ENCODE measurements around the gene ANO9.

Gene ANO9

DNA sequence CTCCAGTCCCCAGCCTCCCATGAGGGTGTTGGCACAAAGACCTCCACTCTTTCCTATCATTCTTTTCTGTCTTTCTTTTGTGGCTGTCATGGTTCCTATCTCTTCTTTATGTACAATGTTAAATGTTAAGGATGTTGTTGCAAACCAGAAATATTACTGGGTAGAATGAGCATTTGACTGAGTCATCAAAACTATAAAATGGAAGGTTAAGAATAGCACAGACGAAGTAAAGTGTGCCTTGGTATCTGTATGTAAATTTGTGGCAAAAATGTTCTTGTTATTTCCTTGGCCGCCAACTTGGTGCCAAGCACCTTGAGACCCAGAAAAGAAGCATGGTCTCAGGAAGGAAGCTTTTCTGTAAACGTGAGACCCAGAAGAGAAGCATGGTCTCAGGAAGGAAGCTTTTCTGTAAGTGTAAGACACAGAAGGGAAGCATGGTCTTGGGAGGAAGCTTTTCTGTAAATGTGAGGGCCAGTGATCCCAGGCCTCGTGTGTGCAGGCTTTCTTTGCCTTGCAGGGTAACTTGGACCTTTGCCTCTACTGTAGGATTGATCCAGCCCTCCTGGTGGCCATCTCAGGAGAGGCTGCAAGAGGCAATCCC is 54.5 kb downstream of the ANO9 start:
- peaks cover 10% of the 10 kb centered on the region; the same call in 1 of the 2 replicates for H3K9me3 ChIP-seq (ENCODE audit: control insufficient read depth, insufficient read depth, low read length)
- H3K4me3 ChIP-seq (ENCODE audit: low read depth, low read length), result no peak overlapping the region
- H3K27ac ChIP-seq (ENCODE audit: low read depth, low read length), result no peak overlapping the region
- no peaks in the 10 kb centered on the region for H3K4me1 ChIP-seq (ENCODE audit: control insufficient read depth, insufficient read depth, low read length)
- H3K27me3 ChIP-seq (ENCODE audit: control insufficient read depth, insufficient read depth, low read length), result no peaks in the 10 kb centered on the region; the same call in 1 of the 2 replicates
- no peaks in the 10 kb centered on the region for H3K36me3 ChIP-seq (ENCODE audit: control insufficient read depth, insufficient read depth, low read length)
- no peak overlapping the region for H3K9ac ChIP-seq (ENCODE audit: low read depth, low read length)

DNA sequence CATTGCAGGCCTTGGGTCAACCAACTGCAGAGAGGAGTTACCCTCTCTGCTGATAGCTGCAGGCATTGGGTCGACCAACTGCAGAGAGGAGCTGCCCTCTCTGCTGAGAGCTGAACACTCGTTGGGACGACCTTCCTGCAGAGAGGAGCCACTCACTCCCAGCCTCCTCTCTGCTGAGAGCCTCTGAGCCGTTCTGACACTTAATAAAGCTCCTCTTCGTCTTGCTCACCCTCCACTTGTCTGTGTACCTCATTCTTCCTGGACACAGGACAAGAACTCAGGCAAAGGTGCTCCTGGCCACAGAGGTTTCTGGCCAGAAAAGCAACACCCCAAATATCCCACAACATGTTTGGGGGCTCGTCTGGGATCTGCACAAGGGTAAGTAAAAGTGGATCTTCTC is 55.3 kb downstream of the ANO9 start:
- H3K4me1 ChIP-seq (ENCODE audit: control insufficient read depth, insufficient read depth, low read length), result no peaks in the 10 kb centered on the region
- peaks cover 10% of the 10 kb centered on the region; the same call in 1 of the 2 replicates for H3K9me3 ChIP-seq (ENCODE audit: control insufficient read depth, insufficient read depth, low read length)
- H3K36me3 ChIP-seq (ENCODE audit: control insufficient read depth, insufficient read depth, low read length), result peaks cover 6% of the 10 kb centered on the region
- H3K27ac ChIP-seq (ENCODE audit: low read depth, low read length), result no peak overlapping the region
- H3K9ac ChIP-seq (ENCODE audit: low read depth, low read length), result no peak overlapping the region
- H3K27me3 ChIP-seq (ENCODE audit: control insufficient read depth, insufficient read depth, low read length), result no peaks in the 10 kb centered on the region; the same call in 1 of the 2 replicates
- no peak overlapping the region for H3K4me3 ChIP-seq (ENCODE audit: low read depth, low read length)

DNA sequence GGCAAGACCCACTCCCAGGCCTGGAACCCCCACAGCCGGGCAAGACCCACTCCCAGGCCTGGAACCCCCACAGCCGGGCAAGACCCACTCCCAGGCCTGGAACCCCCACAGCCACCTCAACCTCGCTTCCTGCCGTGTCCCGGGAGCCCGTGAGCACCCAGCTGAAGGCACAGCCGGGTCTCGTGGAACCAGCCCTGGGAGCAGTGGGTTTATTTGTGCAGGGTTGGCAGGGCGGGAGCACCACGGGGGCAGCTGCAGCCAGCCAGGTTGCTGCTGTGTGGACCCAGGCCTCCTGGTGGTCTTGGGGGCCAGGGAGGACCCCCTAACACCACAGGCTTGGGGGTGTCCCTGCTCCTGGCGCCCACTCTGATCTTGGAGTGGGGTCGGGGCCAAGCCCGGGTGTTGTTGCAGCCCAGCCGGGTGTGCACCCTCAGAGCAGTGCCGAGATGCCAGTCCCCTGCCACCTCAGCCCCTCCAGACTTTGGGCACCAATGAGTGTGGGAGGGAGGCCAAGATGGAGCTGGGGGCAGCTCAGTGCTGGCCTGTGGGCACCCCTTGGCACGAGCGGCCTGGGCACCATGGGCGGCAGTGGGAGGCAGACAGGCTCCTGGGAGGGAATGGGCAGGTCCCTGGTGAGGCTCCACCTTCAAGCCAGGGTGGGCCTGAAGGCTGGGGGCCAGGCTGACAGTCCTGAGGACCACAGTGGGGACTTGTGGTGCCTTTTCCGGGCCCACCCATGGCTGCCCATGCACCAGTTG is 56.0 kb downstream of the ANO9 start:
- H3K27me3 ChIP-seq (ENCODE audit: control insufficient read depth, insufficient read depth, low read length), result no peaks in the 10 kb centered on the region; the same call in 1 of the 2 replicates

DNA sequence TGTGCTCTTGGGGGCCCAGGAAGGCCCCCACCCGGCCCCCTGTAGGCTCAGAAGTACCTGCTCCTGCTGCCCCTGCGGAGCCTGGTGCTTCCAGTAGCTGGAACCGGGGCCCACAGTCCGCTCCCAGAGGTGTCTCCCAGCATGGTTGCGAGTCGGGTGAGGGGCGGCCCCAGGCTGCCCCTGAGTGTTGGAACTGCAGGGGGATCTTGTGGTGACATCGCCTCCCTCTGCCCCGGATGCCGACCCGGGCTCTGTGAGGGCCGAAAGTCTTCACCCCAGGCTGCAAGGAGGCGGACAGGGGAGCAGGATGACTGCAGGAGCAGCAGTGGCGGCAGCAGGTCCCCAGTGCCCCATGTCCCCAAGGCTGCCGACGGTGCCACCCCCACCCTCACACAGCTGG is 57.3 kb downstream of the ANO9 start:
- no peak overlapping the region for H3K9ac ChIP-seq (ENCODE audit: low read depth, low read length)
- no peaks in the 10 kb centered on the region; the same call in 1 of the 2 replicates for H3K27me3 ChIP-seq (ENCODE audit: control insufficient read depth, insufficient read depth, low read length)
- H3K9me3 ChIP-seq (ENCODE audit: control insufficient read depth, insufficient read depth, low read length), result peaks cover 10% of the 10 kb centered on the region; the same call in 1 of the 2 replicates
- no peak overlapping the region for H3K4me3 ChIP-seq (ENCODE audit: low read depth, low read length)
- peaks cover 18% of the 10 kb centered on the region for H3K36me3 ChIP-seq (ENCODE audit: control insufficient read depth, insufficient read depth, low read length)
- H3K27ac ChIP-seq (ENCODE audit: low read depth, low read length), result no peak overlapping the region
- no peaks in the 10 kb centered on the region for H3K4me1 ChIP-seq (ENCODE audit: control insufficient read depth, insufficient read depth, low read length)

More for the DNA sequence above, 56.0 kb downstream of the ANO9 start:
- no peak overlapping the region for H3K9ac ChIP-seq (ENCODE audit: low read depth, low read length)
- H3K4me3 ChIP-seq (ENCODE audit: low read depth, low read length), result no peak overlapping the region
- peaks cover 7% of the 10 kb centered on the region for H3K36me3 ChIP-seq (ENCODE audit: control insufficient read depth, insufficient read depth, low read length)
- peaks cover 10% of the 10 kb centered on the region; the same call in 1 of the 2 replicates for H3K9me3 ChIP-seq (ENCODE audit: control insufficient read depth, insufficient read depth, low read length)
- H3K27ac ChIP-seq (ENCODE audit: low read depth, low read length), result no peak overlapping the region
- H3K4me1 ChIP-seq (ENCODE audit: control insufficient read depth, insufficient read depth, low read length), result no peaks in the 10 kb centered on the region

DNA sequence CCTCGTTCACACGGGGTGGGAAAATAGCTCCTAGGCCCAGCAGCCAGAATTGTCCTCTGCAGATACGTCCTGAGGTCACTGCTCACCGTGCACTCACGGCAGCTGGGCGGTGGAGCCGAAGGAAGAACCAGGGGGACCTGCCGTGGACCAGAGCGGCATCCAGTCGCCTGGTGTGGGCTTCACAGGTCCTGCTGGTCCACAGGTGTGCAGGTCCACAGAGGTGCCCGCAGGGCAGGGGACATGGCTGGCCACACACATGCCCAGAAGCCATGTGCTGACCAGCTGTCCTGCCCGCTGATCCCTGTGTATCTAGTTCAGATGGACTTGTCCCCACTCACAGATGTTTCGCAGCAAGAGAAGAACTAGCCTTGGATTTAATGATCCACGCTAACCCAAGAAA is 58.4 kb downstream of the ANO9 start:
- peaks cover 28% of the 10 kb centered on the region for H3K36me3 ChIP-seq (ENCODE audit: control insufficient read depth, insufficient read depth, low read length)
- H3K4me1 ChIP-seq (ENCODE audit: control insufficient read depth, insufficient read depth, low read length), result no peaks in the 10 kb centered on the region
- peaks cover 10% of the 10 kb centered on the region; the same call in 1 of the 2 replicates for H3K9me3 ChIP-seq (ENCODE audit: control insufficient read depth, insufficient read depth, low read length)
- no peaks in the 10 kb centered on the region; the same call in 1 of the 2 replicates for H3K27me3 ChIP-seq (ENCODE audit: control insufficient read depth, insufficient read depth, low read length)
- no peak overlapping the region for H3K27ac ChIP-seq (ENCODE audit: low read depth, low read length)
- H3K9ac ChIP-seq (ENCODE audit: low read depth, low read length), result no peak overlapping the region
- no peak overlapping the region for H3K4me3 ChIP-seq (ENCODE audit: low read depth, low read length)

DNA sequence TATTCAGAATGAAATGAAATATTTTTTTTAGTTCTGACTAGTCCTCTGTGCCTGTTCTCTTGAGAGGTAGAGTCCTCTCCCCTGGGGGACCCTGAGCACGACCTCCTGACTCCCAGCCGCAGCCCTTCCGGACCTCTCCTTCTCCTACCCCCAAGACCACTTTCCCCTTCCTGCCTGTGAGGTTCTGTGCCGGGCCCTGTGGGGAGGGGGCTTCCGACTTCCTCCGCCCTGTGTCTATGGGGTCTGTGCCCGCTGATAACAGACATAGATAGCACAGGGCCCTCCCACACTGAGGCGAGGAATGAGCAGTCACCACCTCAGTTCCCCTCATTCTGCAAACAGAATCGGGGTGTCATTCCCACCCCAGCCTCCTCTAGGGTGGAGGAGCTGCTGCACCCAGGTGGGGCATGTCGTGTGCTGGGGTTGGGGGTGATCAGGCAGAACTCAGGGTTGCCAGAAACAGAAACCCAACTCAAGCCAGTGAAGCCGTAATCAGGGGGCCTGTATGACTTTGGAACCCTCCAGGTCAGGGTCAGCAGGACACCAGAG is 59.7 kb downstream of the ANO9 start:
- no peaks in the 10 kb centered on the region for H3K27me3 ChIP-seq (ENCODE audit: control insufficient read depth, insufficient read depth, low read length)
- peaks cover 41% of the 10 kb centered on the region for H3K36me3 ChIP-seq (ENCODE audit: control insufficient read depth, insufficient read depth, low read length)
- no peak overlapping the region for H3K27ac ChIP-seq (ENCODE audit: low read depth, low read length)
- H3K9me3 ChIP-seq (ENCODE audit: control insufficient read depth, insufficient read depth, low read length), result peaks cover 10% of the 10 kb centered on the region; the same call in 1 of the 2 replicates
- H3K4me3 ChIP-seq (ENCODE audit: low read depth, low read length), result no peak overlapping the region
- no peak overlapping the region for H3K9ac ChIP-seq (ENCODE audit: low read depth, low read length)
- H3K4me1 ChIP-seq (ENCODE audit: control insufficient read depth, insufficient read depth, low read length), result no peaks in the 10 kb centered on the region

DNA sequence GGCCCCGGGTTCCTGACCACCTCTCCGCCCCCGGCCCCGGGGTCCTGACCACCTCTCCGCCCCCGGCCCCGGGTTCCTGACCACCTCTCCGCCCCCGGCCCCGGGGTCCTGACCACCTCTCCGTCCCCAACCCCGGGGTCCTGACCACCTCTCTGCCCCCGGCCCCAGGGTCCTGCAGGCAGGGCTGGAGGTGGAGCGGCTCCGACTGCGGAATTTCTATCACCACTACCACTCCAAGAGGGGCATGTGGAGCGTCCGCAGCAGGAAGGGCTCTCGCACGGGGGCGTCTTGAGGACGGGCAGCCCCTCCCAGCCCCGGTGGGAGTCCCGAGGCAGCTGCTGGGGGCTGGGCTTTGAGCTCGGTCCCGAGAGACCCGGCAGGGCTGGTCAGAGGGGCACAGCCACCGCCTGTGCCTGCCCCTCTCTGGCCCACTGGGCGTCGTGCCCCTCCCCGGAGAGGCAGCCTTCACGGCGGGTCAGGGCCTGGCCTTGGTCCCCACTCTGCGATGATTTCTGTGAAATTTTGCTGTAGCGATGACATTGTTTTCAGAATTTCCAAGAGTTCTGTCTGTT is 60.2 kb downstream of the ANO9 start:
- Histone ChIP-seq H3K36me3 (ENCODE audit: control insufficient read depth, insufficient read depth, low read length) (peaks cover 45% of the 10 kb centered on the region), H3K4me3 (ENCODE audit: low read depth, low read length) (no peak overlapping the region), H3K9me3 (ENCODE audit: control insufficient read depth, insufficient read depth, low read length) (peaks cover 4% of the 10 kb centered on the region; the same call in 1 of the 2 replicates), H3K9ac (ENCODE audit: low read depth, low read length) (no peak overlapping the region), H3K27me3 (ENCODE audit: control insufficient read depth, insufficient read depth, low read length) (no peaks in the 10 kb centered on the region), H3K4me1 (ENCODE audit: control insufficient read depth, insufficient read depth, low read length) (no peaks in the 10 kb centered on the region), H3K27ac (ENCODE audit: low read depth, low read length) (no peak overlapping the region)

DNA sequence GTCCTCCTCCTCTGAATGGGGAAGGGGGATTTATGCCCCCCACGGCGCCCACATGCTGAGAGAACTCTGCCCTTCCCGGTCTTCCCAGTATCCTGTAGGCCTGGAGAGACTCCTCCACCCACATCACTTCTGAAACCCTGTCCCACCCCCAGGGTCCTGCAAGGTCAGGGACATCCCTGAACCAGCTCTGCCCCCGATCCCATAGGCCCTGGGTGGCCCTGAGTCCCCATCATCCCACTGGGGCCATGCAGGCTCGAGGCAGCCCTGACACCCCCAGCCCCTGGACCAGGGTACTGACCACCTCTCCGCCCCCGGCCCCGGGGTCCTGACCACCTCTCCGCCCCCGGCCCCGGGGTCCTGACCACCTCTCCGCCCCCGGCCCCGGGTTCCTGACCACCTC is 60.8 kb downstream of the ANO9 start:
- H3K9me3 ChIP-seq (ENCODE audit: control insufficient read depth, insufficient read depth, low read length), result no peaks in the 10 kb centered on the region; the same call in 1 of the 2 replicates
- no peak overlapping the region for H3K9ac ChIP-seq (ENCODE audit: low read depth, low read length)
- no peaks in the 10 kb centered on the region for H3K4me1 ChIP-seq (ENCODE audit: control insufficient read depth, insufficient read depth, low read length)
- no peak overlapping the region for H3K27ac ChIP-seq (ENCODE audit: low read depth, low read length)
- peaks cover 45% of the 10 kb centered on the region for H3K36me3 ChIP-seq (ENCODE audit: control insufficient read depth, insufficient read depth, low read length)
- H3K4me3 ChIP-seq (ENCODE audit: low read depth, low read length), result no peak overlapping the region
- no peaks in the 10 kb centered on the region for H3K27me3 ChIP-seq (ENCODE audit: control insufficient read depth, insufficient read depth, low read length)

DNA sequence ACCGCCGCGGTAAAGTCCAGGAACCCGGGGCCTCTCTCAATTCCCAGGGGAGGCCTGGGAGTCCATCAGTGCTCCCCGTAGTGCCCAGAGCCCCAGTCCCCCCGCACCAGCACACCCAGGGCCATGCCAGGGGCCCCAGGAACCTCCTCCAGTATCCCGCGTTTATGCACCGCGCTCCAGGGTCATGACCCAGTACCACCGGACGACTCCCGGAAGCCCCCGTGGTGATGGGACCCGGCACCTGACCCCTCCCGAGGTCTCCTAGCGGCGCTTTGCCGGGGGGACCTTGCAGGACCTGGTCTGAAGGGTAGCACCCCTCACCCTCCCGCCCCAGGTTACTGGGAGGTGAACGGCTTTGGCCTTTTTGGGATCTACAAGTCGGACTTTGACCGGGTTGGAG is 61.3 kb downstream of the ANO9 start:
- Histone ChIP-seq H3K27ac (ENCODE audit: low read depth, low read length) (no peak overlapping the region), H3K36me3 (ENCODE audit: control insufficient read depth, insufficient read depth, low read length) (peaks cover 49% of the 10 kb centered on the region), H3K9ac (ENCODE audit: low read depth, low read length) (no peak overlapping the region), H3K4me3 (ENCODE audit: low read depth, low read length) (no peak overlapping the region), H3K9me3 (ENCODE audit: control insufficient read depth, insufficient read depth, low read length) (no peaks in the 10 kb centered on the region), H3K27me3 (ENCODE audit: control insufficient read depth, insufficient read depth, low read length) (no peaks in the 10 kb centered on the region), H3K4me1 (ENCODE audit: control insufficient read depth, insufficient read depth, low read length) (no peaks in the 10 kb centered on the region)

DNA sequence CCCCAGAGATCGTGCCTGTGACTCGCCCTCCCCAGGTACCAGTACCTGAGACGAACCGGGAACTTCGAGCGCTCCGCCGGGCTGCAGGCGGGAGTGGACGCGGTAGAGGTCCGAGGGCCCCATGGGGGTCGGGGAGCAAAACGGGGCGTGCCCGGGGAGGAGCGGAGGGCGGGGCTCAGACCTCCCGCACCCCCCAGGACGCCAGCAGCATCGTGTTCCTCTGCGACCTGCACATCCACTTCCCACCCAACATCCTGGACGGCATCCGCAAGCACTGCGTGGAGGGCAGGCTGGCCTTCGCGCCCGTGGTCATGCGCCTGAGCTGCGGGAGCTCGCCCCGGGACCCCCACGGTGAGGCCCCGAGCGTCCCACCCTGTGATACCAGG is 61.7 kb downstream of the ANO9 start:
- H3K27ac ChIP-seq (ENCODE audit: low read depth, low read length), result no peak overlapping the region
- peaks cover 53% of the 10 kb centered on the region for H3K36me3 ChIP-seq (ENCODE audit: control insufficient read depth, insufficient read depth, low read length)
- no peaks in the 10 kb centered on the region for H3K27me3 ChIP-seq (ENCODE audit: control insufficient read depth, insufficient read depth, low read length)
- H3K4me3 ChIP-seq (ENCODE audit: low read depth, low read length), result no peak overlapping the region
- H3K4me1 ChIP-seq (ENCODE audit: control insufficient read depth, insufficient read depth, low read length), result no peaks in the 10 kb centered on the region
- no peak overlapping the region for H3K9ac ChIP-seq (ENCODE audit: low read depth, low read length)
- no peaks in the 10 kb centered on the region for H3K9me3 ChIP-seq (ENCODE audit: control insufficient read depth, insufficient read depth, low read length)

Data from HUES48 (cell line).